OCI-M2 (cell line): ENCODE data around the gene AP5M1.
"Not testable (repeated sequence)": the region's sequence is repeated elsewhere in the genome, so short reads cannot be mapped to it uniquely, and the experiment has no call there.

Experiments
- DNase-seq: peaks from one replicate; lab custom pipeline; 2025; ENCODE audit not compliant: unreplicated experiment; lab: John Stamatoyannopoulos, UW

Gene AP5M1

GRCh38 chr14:57290751-57291150 is 22.0 kb downstream of the AP5M1 start:
- no peak for DNase-seq

GRCh38 chr14:57291692-57292647 is 23.2 kb downstream of the AP5M1 start:
- DNase-seq, result no peak

- DNase-seq, result no peak
Observed at GRCh38 chr14:57293866-57294837, 25.4 kb downstream of the AP5M1 start.

- DNase-seq, result no peak
Observed at GRCh38 chr14:57295239-57295638, 26.5 kb downstream of the AP5M1 start.

GRCh38 chr14:57297852-57298251 is 29.1 kb downstream of the AP5M1 start:
- DNase-seq, result no peak

GRCh38 chr14:57299511-57299910 is 30.7 kb downstream of the AP5M1 start:
- no peak for DNase-seq

- no peak for DNase-seq
Observed at GRCh38 chr14:57302883-57303282, 34.1 kb downstream of the AP5M1 start.

- no peak for DNase-seq
Observed at GRCh38 chr14:57314396-57315089, 45.8 kb downstream of the AP5M1 start.

- no peak for DNase-seq
Observed at GRCh38 chr14:57317248-57317833, 48.6 kb downstream of the AP5M1 start.

- no peak for DNase-seq
Observed at GRCh38 chr14:57319636-57320192, 50.9 kb downstream of the AP5M1 start.

- DNase-seq, result no peak
Observed at GRCh38 chr14:57323721-57324120, 55.0 kb downstream of the AP5M1 start.

GRCh38 chr14:57326253-57326652 is 57.5 kb downstream of the AP5M1 start:
- no peak for DNase-seq

- no peak for DNase-seq
Observed at GRCh38 chr14:57329833-57330232, 61.1 kb downstream of the AP5M1 start.

- DNase-seq, result not testable (repeated sequence)
Observed at GRCh38 chr14:57332475-57332874, 63.7 kb downstream of the AP5M1 start.

- not testable (repeated sequence) for DNase-seq
Observed at GRCh38 chr14:57333726-57334125, 65.0 kb downstream of the AP5M1 start.

GRCh38 chr14:57343545-57344297 is 75.0 kb downstream of the AP5M1 start:
- not testable (repeated sequence) for DNase-seq

GRCh38 chr14:57345106-57345505 is 76.3 kb downstream of the AP5M1 start:
- DNase-seq, result no peak

- DNase-seq, result no peak
Observed at GRCh38 chr14:57346741-57347140, 78.0 kb downstream of the AP5M1 start.
